ENCODE data around the gene GPC6. TPM values are rescaled to one million over a fixed set of nuclear protein-coding genes. Genes with fewer than 3 reads are reported as not detected.

GPC6 gene
- 31.0 TPM for polyA plus RNA-seq (2013, experiment 1 of 2)
- 31.2 TPM for polyA plus RNA-seq (2013, experiment 2 of 2)

DNA sequence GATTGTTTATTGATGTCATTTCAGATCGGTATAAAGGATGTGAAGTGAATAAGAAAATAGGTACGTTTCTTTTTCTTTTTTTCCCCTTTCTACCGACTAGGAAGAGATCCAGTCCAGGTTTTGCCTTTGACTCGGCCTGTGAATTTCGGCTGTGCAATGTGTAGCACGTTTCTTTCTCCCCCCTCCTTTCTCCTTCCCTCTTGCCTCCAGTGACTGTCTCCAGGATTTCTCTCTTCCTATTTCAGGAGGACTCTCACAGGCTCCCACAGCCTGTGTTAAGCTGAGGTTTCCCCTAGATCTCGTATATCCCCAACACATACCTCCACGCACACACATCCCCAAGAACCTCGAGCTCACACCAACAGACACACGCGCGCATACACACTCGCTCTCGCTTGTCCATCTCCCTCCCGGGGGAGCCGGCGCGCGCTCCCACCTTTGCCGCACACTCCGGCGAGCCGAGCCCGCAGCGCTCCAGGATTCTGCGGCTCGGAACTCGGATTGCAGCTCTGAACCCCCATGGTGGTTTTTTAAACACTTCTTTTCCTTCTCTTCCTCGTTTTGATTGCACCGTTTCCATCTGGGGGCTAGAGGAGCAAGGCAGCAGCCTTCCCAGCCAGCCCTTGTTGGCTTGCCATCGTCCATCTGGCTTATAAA, at the start of gene GPC6:
Gene GPC6 (plus strand): TSS at position 185 of the 657 bp plus-strand sequence.
- Histone ChIP-seq H2BK120ac (ENCODE audit: low read depth, low read length) (no peak within 1 kb of the TSS), H3K23ac (ENCODE audit: low read length) (peak within 1 kb of the TSS; percentile 75), H3K4ac (ENCODE audit: low read depth, low read length) (peak within 1 kb of the TSS; percentile 82), H4K8ac (ENCODE audit: low read depth, low read length) (no peak within 1 kb of the TSS), H3K79me2 (ENCODE audit: control insufficient read depth, insufficient read depth, low read length) (peaks cover 38% of the 10 kb centered on the region), H3K79me1 (ENCODE audit: low read length) (no peaks in the 10 kb centered on the region), H3K56ac (ENCODE audit: low read length) (peak within 1 kb of the TSS; percentile 93), H3K9ac (ENCODE audit: low read length) (peak within 1 kb of the TSS; percentile 94), H2BK15ac (replicated peaks; ENCODE audit: low read depth) (peak within 1 kb of the TSS; percentile 6), H3K27ac (ENCODE audit: low read depth, low read length) (peak within 1 kb of the TSS; percentile 84), H2BK5ac (ENCODE audit: low read length) (peak within 1 kb of the TSS; percentile 78), H4K5ac (ENCODE audit: low read length) (no peak within 1 kb of the TSS), H3K18ac (ENCODE audit: low read length) (peak within 1 kb of the TSS; percentile 75), H2AK5ac (ENCODE audit: low read length) (no peak within 1 kb of the TSS), H3K4me1 (ENCODE audit: control insufficient read depth, low read depth, low read length) (peaks cover 2% of the 10 kb centered on the region), H3K4me2 (ENCODE audit: low read length) (peak within 1 kb of the TSS; percentile 58), H3K36me3 (ENCODE audit: control insufficient read depth, insufficient read depth, low read length) (no peaks in the 10 kb centered on the region), H3K4me3 (ENCODE audit: low read length) (peak within 1 kb of the TSS; percentile 88), H3K27me3 (ENCODE audit: insufficient read depth, low read length, poor library complexity) (no peaks in the 10 kb centered on the region)
- peak; percentile 96 for DNase-seq
- no CpG with 5 or more reads among the region's 31 CpGs for WGBS (ENCODE audit: extremely low coverage, insufficient coverage, low lambda C conversion rate)

DNA sequence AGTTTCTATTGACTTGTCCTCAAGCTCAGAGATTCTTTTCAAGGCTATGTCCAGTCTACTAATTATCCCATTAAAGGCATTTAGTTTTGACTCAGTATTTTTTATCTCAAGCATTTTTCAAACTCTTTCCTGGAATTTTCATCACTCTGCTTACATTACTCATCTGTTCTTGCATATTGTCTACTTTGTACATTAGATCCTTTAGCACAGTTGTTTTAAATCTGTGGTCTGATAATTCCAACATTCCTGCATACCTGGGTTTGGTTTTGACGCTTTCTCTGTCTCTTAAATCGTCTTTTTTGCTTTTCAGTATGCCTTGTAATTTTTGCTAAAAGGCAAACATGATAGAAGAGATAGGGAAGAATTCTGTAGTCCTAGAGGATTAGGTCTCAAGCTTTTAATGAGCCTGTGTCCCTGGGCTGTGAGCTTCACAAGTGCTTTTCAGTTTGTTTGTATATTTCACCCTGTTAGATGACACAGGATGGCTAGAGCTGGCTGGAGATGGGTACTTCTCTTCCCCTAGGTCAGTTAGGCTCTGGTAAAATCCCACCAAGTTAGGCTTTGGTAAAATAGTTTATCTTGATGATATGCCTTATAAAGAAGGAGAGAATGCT, 46.1 kb upstream of the GPC6 start:
- H2BK15ac ChIP-seq (replicated peaks; ENCODE audit: low read depth), result no peak overlapping the region
- no peak overlapping the region for H3K27ac ChIP-seq (ENCODE audit: low read depth, low read length)
- H3K79me1 ChIP-seq (ENCODE audit: low read length), result no peaks in the 10 kb centered on the region
- no peak overlapping the region for H4K8ac ChIP-seq (ENCODE audit: low read depth, low read length)
- H3K4me2 ChIP-seq (ENCODE audit: low read length), result no peak overlapping the region
- H3K18ac ChIP-seq (ENCODE audit: low read length), result no peak overlapping the region
- H2BK5ac ChIP-seq (ENCODE audit: low read length), result no peak overlapping the region
- no peak for DNase-seq
- H3K79me2 ChIP-seq (ENCODE audit: control insufficient read depth, insufficient read depth, low read length), result no peaks in the 10 kb centered on the region
- no peak overlapping the region for H3K56ac ChIP-seq (ENCODE audit: low read length)
- H3K27me3 ChIP-seq (ENCODE audit: insufficient read depth, low read length, poor library complexity), result no peaks in the 10 kb centered on the region
- no peak overlapping the region for H3K23ac ChIP-seq (ENCODE audit: low read length)
- no peaks in the 10 kb centered on the region for H3K36me3 ChIP-seq (ENCODE audit: control insufficient read depth, insufficient read depth, low read length)
- no peak overlapping the region for H2BK120ac ChIP-seq (ENCODE audit: low read depth, low read length)
- H2AK5ac ChIP-seq (ENCODE audit: low read length), result no peak overlapping the region
- whole genome bisulfite sequencing (ENCODE audit: extremely low coverage, insufficient coverage, low lambda C conversion rate), result no CpG with 5 or more reads among the region's 2 CpGs
- H3K9ac ChIP-seq (ENCODE audit: low read length), result no peak overlapping the region
- no peak overlapping the region for H3K4me3 ChIP-seq (ENCODE audit: low read length)
- no peaks in the 10 kb centered on the region for H3K4me1 ChIP-seq (ENCODE audit: control insufficient read depth, low read depth, low read length)
- H4K5ac ChIP-seq (ENCODE audit: low read length), result no peak overlapping the region
- H3K4ac ChIP-seq (ENCODE audit: low read depth, low read length), result no peak overlapping the region

DNA sequence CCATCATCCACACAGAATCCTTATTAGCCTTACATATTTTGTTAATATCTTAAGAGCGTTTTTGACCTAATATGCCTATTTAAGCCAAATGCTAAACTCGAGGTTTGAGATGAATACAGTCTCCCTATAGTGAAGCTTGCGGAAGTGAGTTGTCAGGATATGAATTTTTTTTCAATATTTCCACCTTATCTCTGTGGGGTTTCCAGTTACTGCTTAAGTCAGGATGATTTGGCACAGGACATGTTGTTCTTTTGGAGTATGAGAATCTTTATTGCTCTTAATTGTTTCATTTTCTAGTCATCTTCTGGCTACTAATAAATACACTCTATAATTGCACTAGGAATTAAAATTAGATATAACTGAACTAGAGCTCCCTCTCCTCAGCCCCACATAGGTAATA, 44.2 kb upstream of the GPC6 start:
- no peak overlapping the region for H3K23ac ChIP-seq (ENCODE audit: low read length)
- no peak overlapping the region for H3K4me3 ChIP-seq (ENCODE audit: low read length)
- no peak overlapping the region for H2BK5ac ChIP-seq (ENCODE audit: low read length)
- H4K5ac ChIP-seq (ENCODE audit: low read length), result no peak overlapping the region
- no peak overlapping the region for H2BK120ac ChIP-seq (ENCODE audit: low read depth, low read length)
- no peaks in the 10 kb centered on the region for H3K27me3 ChIP-seq (ENCODE audit: insufficient read depth, low read length, poor library complexity)
- no peaks in the 10 kb centered on the region for H3K4me1 ChIP-seq (ENCODE audit: control insufficient read depth, low read depth, low read length)
- no peak overlapping the region for H3K56ac ChIP-seq (ENCODE audit: low read length)
- no peak overlapping the region for H3K9ac ChIP-seq (ENCODE audit: low read length)
- H3K36me3 ChIP-seq (ENCODE audit: control insufficient read depth, insufficient read depth, low read length), result no peaks in the 10 kb centered on the region
- no peaks in the 10 kb centered on the region for H3K79me2 ChIP-seq (ENCODE audit: control insufficient read depth, insufficient read depth, low read length)
- no peak overlapping the region for H2BK15ac ChIP-seq (replicated peaks; ENCODE audit: low read depth)
- H2AK5ac ChIP-seq (ENCODE audit: low read length), result no peak overlapping the region
- no peaks in the 10 kb centered on the region for H3K79me1 ChIP-seq (ENCODE audit: low read length)
- no peak overlapping the region for H3K4ac ChIP-seq (ENCODE audit: low read depth, low read length)
- no peak for DNase-seq
- H4K8ac ChIP-seq (ENCODE audit: low read depth, low read length), result no peak overlapping the region
- H3K4me2 ChIP-seq (ENCODE audit: low read length), result no peak overlapping the region
- H3K18ac ChIP-seq (ENCODE audit: low read length), result no peak overlapping the region
- WGBS (ENCODE audit: extremely low coverage, insufficient coverage, low lambda C conversion rate), result no CpG with 5 or more reads among the region's 3 CpGs
- no peak overlapping the region for H3K27ac ChIP-seq (ENCODE audit: low read depth, low read length)

DNA sequence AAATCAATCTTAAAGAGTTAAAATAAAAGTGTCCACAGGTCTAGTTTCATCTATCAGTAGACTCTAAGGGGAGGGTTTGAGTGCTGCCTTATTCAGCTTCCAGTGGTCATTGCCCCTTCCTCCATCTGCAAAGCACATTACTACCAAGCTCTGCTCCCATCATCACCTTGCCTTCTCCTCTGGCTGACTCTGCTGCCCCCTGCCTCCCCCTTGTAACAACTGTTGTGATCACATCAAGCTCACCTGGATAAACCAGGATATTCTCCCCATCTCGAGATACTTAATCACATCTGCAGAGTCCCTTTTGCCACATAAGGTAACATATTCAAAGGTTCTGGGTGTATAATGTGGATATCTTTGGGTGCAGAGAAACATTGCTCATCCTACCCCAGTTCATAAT, 43.3 kb upstream of the GPC6 start:
- Histone ChIP-seq H2BK5ac (ENCODE audit: low read length) (no peak overlapping the region), H3K36me3 (ENCODE audit: control insufficient read depth, insufficient read depth, low read length) (no peaks in the 10 kb centered on the region), H2AK5ac (ENCODE audit: low read length) (no peak overlapping the region), H3K27me3 (ENCODE audit: insufficient read depth, low read length, poor library complexity) (no peaks in the 10 kb centered on the region), H3K9ac (ENCODE audit: low read length) (no peak overlapping the region), H3K4me2 (ENCODE audit: low read length) (no peak overlapping the region), H3K18ac (ENCODE audit: low read length) (no peak overlapping the region), H3K27ac (ENCODE audit: low read depth, low read length) (no peak overlapping the region), H3K4me3 (ENCODE audit: low read length) (no peak overlapping the region), H3K23ac (ENCODE audit: low read length) (no peak overlapping the region), H3K56ac (ENCODE audit: low read length) (no peak overlapping the region), H3K4me1 (ENCODE audit: control insufficient read depth, low read depth, low read length) (no peaks in the 10 kb centered on the region), H4K5ac (ENCODE audit: low read length) (no peak overlapping the region), H4K8ac (ENCODE audit: low read depth, low read length) (no peak overlapping the region), H3K79me1 (ENCODE audit: low read length) (no peaks in the 10 kb centered on the region), H3K4ac (ENCODE audit: low read depth, low read length) (no peak overlapping the region), H2BK120ac (ENCODE audit: low read depth, low read length) (no peak overlapping the region), H3K79me2 (ENCODE audit: control insufficient read depth, insufficient read depth, low read length) (no peaks in the 10 kb centered on the region), H2BK15ac (replicated peaks; ENCODE audit: low read depth) (no peak overlapping the region)
- peak; percentile 65 for DNase-seq
- whole genome bisulfite sequencing (ENCODE audit: extremely low coverage, insufficient coverage, low lambda C conversion rate), result no CpG with 5 or more reads among the region's 1 CpG

DNA sequence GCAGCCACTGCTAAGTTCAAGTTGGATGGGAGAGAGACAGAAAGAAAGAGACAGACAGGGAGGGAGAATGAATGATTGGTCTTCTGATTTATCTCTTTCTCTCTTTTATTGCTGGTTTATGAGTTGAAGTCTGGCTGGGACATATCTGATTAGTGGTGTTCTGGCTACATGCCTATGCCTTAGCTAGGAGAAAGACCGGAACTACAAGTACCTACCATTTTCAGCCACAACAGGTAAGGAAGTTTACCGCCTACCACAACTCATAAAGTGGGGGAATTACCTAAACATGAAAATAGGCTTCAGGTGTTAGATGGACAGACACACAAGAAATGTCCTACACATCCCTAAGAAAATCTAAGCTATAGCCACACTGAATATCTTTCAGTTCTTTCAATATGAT, 36.6 kb upstream of the GPC6 start:
- no peak for DNase-seq
- Histone ChIP-seq H3K4ac (ENCODE audit: low read depth, low read length) (no peak overlapping the region), H3K4me3 (ENCODE audit: low read length) (no peak overlapping the region), H3K23ac (ENCODE audit: low read length) (no peak overlapping the region), H3K27me3 (ENCODE audit: insufficient read depth, low read length, poor library complexity) (no peaks in the 10 kb centered on the region), H3K9ac (ENCODE audit: low read length) (no peak overlapping the region), H3K56ac (ENCODE audit: low read length) (no peak overlapping the region), H3K79me1 (ENCODE audit: low read length) (no peaks in the 10 kb centered on the region), H3K4me1 (ENCODE audit: control insufficient read depth, low read depth, low read length) (no peaks in the 10 kb centered on the region), H2BK15ac (replicated peaks; ENCODE audit: low read depth) (no peak overlapping the region), H2BK5ac (ENCODE audit: low read length) (no peak overlapping the region), H4K8ac (ENCODE audit: low read depth, low read length) (no peak overlapping the region), H3K36me3 (ENCODE audit: control insufficient read depth, insufficient read depth, low read length) (no peaks in the 10 kb centered on the region), H2AK5ac (ENCODE audit: low read length) (no peak overlapping the region), H3K4me2 (ENCODE audit: low read length) (no peak overlapping the region), H4K5ac (ENCODE audit: low read length) (no peak overlapping the region), H3K27ac (ENCODE audit: low read depth, low read length) (no peak overlapping the region), H3K79me2 (ENCODE audit: control insufficient read depth, insufficient read depth, low read length) (no peaks in the 10 kb centered on the region), H2BK120ac (ENCODE audit: low read depth, low read length) (no peak overlapping the region), H3K18ac (ENCODE audit: low read length) (no peak overlapping the region)
- no CpG with 5 or more reads among the region's 2 CpGs for WGBS (ENCODE audit: extremely low coverage, insufficient coverage, low lambda C conversion rate)

All from mesendoderm (in vitro differentiated cells).